ENCODE data around the gene SLC37A3.

- no peak for TF ChIP-seq POLR2A (IDR thresholded peaks at IDR 0.05; ENCODE audit: low read depth, low read length)
- no peak for TF ChIP-seq TAF1 (IDR thresholded peaks at IDR 0.05; ENCODE audit: low read depth, low read length)
- no peak for TF ChIP-seq POLR2AphosphoS5 (IDR thresholded peaks at IDR 0.05; ENCODE audit: low read depth, low read length)
Measured at GRCh38 chr7:140447841-140448240, 49.5 kb upstream of the SLC37A3 start.

Data from GM12891 (cell line).